Measurements from ENCODE around the gene ZNF548. TPM values are rescaled to one million over a fixed set of nuclear protein-coding genes. Genes with fewer than 3 reads are reported as not detected.

Gene ZNF548
- total and polyA plus RNA-seq, 2 donors (not counting 1 experiment from before 2014, with no cell fraction given) = 52.5 to 83.8 TPM

DNA sequence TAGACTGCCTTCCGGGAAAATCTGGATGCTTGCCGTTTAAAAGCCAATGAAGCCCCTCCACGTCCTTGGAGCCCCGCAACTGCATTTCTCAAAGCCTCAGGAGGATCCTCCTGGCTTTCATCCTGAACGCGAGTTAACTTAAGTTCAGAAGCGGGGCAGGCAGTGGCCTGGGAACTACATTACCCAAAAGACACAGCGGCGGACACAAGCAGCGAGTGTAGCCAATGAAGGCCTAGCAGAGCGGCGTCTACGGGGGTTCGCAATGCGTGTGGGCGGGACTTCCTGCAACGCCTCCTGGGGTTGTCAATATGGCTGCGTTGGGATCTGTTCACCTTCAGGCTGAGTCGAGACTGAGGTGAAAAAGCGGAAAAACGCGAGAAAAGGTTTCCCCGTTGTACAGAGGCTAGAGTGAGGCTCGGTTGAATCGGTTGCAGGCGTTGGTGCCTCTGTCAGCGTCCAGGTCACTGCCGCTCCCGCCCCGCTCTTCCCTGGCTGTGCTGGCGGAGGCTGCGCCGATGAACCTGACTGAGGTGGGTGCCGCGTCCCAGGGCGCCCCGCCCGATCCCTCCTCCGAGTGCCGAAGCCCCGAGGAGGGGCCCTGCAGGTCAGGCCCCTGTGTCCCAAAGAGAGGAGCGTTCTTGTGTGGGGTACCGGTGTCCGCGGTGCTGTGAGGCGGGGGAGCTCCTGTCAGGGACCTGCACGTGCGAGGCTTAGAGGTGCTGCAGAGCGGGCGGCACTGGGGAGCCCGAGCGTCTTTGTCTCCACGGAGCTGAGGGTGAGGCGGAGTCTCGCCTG is 21.4 kb downstream of the ZNF548 start, which contains the start of gene ZNF17:
Gene ZNF17, plus strand, starts transcription at position 285 of the 795 bp plus-strand sequence. CDS start 2,455 bp downstream, outside the sequence.
- POLR2A ChIA-PET = interaction anchor here (1.5 kb wide), 1 partner anchor 22 kb away, joined by 5 read pairs; the partner anchor contains the start of gene ZNF548
- H3K9ac ChIP-seq (ENCODE audit: low read length) = peak within 1 kb of the TSS; percentile 96

More for the DNA sequence above, 21.4 kb downstream of the ZNF548 start, which contains the start of gene ZNF17:
- Histone ChIP-seq H3K4me2 (replicated peaks; ENCODE audit: low read depth, low read length, poor library complexity, severe bottlenecking) (peak within 1 kb of the TSS; percentile 92), H2AFZ (ENCODE audit: insufficient read depth, low read depth, low read length, poor library complexity, severe bottlenecking) (peak within 1 kb of the TSS; percentile 98), H3K9me3 (ENCODE audit: control extremely low read depth in 1 of 3, control insufficient read depth in 2 of 3, insufficient read depth in 1 of 3, low read length in 2 of 3) (no peaks in the 10 kb centered on the region), H4K20me1 (ENCODE audit: control insufficient read depth, insufficient read depth, low read length, poor library complexity, severe bottlenecking) (peaks cover 8% of the 10 kb centered on the region), H3K79me2 (ENCODE audit: control insufficient read depth, insufficient read depth, low read length) (peaks cover 51% of the 10 kb centered on the region), H3K4me1 (ENCODE audit: control insufficient read depth in 2 of 2, insufficient read depth in 2 of 2, low read length in 2 of 2) (peaks cover 12 to 17% of the 10 kb centered on the region in 2 donors), H3K36me3 (replicated peaks in 1 of 2; ENCODE audit: control extremely low read depth in 1 of 2, control insufficient read depth in 1 of 2, extremely low read depth in 1 of 2, insufficient read depth in 2 of 2, low read length in 1 of 2) (peaks cover 7 to 18% of the 10 kb centered on the region in 2 experiments), H3K27ac (ENCODE audit: low read length in 2 of 2) (peak within 1 kb of the TSS; percentile 22 to 77), H3K4me3 (ENCODE audit: control extremely low read depth in 1 of 5, extremely low read depth in 1 of 5, insufficient read depth in 1 of 5, low read depth in 2 of 5, low read length in 4 of 5) (peak within 1 kb of the TSS; percentile 66 to 98 (median 89)), H3K27me3 (replicated peaks in 1 of 4; ENCODE audit: control extremely low read depth in 1 of 4, control insufficient read depth in 3 of 4, insufficient read depth in 4 of 4, low read length in 3 of 4) (no peaks in the 10 kb centered on the region)
- Mint-ChIP-seq H3K9me3 (ENCODE audit: insufficient read depth) (peaks cover 1% of the 10 kb centered on the region), H3K27me3 (no peaks in the 10 kb centered on the region), H3K4me3 (peak within 1 kb of the TSS; percentile 97), H3K27ac (peak within 1 kb of the TSS; percentile 89), H3K4me1 (peaks cover 26% of the 10 kb centered on the region)
- WGBS (ENCODE audit: insufficient coverage) = under 1% methylated on average over 55 of the region's 55 CpGs
- DNase-seq (peak; percentile 93), ATAC-seq (ENCODE audit: low read depth) (peak; percentile 100)
- intact Hi-C loops (cut with micrococcal nuclease) = loop anchor here (1.0 kb wide), 9 partner anchors 22 to 270 kb away; partner anchors contain the start of genes TRAPPC2B, ZNF304, ZNF416 and ZNF419
- TF ChIP-seq EZH2 (IDR thresholded peaks at IDR 0.05; ENCODE audit: borderline replicate concordance, insufficient read depth, low read depth, low read length, poor library complexity, severe bottlenecking) = no peak
- TF ChIP-seq, protein P1, sequence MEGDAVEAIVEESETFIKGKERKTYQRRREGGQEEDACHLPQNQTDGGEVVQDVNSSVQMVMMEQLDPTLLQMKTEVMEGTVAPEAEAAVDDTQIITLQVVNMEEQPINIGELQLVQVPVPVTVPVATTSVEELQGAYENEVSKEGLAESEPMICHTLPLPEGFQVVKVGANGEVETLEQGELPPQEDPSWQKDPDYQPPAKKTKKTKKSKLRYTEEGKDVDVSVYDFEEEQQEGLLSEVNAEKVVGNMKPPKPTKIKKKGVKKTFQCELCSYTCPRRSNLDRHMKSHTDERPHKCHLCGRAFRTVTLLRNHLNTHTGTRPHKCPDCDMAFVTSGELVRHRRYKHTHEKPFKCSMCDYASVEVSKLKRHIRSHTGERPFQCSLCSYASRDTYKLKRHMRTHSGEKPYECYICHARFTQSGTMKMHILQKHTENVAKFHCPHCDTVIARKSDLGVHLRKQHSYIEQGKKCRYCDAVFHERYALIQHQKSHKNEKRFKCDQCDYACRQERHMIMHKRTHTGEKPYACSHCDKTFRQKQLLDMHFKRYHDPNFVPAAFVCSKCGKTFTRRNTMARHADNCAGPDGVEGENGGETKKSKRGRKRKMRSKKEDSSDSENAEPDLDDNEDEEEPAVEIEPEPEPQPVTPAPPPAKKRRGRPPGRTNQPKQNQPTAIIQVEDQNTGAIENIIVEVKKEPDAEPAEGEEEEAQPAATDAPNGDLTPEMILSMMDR (IDR thresholded peaks at IDR 0.05) = no peak
- CTCF ChIA-PET = no interaction called here

Measured in B cell (primary cell).